HFF-Myc (cell line): ENCODE data around the gene IL15RA.

Experiments used
- DNase-seq: peaks from one replicate; pipeline ENCODE4 v3.0.0-alpha.2; 2011; ENCODE audit warnings: low read depth; ENCODE audit errors: extremely low read depth
- H3K4me3 ChIP-seq: replicated peaks from 2 replicates; pipeline ENCODE4 v1.5.1; 2011; ENCODE audit warnings: low read depth, mild to moderate bottlenecking, control low read depth, low read length
- TF ChIP-seq, protein P1 (sequence below): IDR thresholded peaks from 2 replicates; pipeline ENCODE4 v1.5.1; 2012; ENCODE audit warnings: mild to moderate bottlenecking, low read depth, low read length, control low read depth; ENCODE audit errors: missing control alignments

The IL15RA gene

DNA sequence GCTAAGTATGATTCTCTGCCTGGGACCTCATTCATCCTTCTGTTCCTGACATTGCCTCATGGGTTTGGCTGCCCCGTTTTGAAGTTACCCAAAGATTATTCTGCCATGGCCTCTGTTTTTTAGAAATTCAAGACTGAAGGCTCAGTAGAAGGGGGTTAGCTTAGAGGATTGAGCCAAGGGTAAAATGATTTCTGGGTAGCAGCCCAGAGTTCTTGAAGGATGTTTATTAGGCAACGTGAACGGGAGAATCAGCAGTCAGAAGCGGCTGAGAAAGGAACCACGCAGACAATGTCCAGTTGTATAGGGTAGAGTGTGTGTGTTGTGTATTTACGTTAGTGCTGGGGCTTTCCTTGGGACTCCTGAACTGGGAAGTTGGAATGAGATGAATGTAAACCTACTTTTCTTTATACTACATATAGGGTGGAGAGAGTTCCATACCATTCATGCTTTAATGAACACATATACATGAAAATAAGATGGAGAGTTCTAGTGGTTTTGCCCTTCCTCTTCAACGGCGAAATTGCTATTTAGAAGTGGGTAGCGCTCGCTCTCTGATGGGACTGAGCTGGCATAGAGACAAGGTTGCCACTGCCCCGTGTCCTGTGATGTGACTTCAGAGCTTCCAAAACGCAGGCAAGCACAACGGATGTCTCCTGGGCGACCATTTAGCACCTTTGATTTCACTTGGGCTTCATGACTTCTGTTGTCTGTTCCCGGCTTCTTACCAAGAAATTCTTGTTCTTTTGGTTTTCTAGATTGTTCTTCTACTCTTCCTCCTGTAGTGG lies 35.0 kb upstream of the IL15RA start:
- no peak for DNase-seq
- no peak overlapping the region for H3K4me3 ChIP-seq
- TF ChIP-seq, protein P1, sequence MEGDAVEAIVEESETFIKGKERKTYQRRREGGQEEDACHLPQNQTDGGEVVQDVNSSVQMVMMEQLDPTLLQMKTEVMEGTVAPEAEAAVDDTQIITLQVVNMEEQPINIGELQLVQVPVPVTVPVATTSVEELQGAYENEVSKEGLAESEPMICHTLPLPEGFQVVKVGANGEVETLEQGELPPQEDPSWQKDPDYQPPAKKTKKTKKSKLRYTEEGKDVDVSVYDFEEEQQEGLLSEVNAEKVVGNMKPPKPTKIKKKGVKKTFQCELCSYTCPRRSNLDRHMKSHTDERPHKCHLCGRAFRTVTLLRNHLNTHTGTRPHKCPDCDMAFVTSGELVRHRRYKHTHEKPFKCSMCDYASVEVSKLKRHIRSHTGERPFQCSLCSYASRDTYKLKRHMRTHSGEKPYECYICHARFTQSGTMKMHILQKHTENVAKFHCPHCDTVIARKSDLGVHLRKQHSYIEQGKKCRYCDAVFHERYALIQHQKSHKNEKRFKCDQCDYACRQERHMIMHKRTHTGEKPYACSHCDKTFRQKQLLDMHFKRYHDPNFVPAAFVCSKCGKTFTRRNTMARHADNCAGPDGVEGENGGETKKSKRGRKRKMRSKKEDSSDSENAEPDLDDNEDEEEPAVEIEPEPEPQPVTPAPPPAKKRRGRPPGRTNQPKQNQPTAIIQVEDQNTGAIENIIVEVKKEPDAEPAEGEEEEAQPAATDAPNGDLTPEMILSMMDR, result no peak

DNA sequence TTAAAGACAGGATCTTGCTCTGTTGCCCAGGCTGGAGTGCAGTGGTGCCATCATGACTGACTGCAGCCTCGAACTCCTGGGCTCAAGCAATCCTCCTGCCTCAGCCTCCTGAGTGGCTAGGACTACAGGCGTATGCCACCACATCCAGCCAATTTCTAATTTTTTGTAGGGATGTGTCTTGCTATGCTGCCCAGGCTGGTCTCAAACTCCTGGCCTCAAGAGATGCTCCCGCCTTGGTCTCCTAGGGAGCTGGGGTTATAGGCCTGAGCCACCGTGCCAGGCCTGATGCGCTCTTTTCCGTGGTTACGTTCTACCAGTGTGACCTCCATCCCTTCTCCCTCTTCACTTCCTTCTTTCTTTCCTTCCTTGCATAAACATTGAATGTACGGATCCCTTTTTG lies 34.2 kb upstream of the IL15RA start:
- no peak overlapping the region for H3K4me3 ChIP-seq
- TF ChIP-seq, protein P1, result no peak
- DNase-seq, result no peak

DNA sequence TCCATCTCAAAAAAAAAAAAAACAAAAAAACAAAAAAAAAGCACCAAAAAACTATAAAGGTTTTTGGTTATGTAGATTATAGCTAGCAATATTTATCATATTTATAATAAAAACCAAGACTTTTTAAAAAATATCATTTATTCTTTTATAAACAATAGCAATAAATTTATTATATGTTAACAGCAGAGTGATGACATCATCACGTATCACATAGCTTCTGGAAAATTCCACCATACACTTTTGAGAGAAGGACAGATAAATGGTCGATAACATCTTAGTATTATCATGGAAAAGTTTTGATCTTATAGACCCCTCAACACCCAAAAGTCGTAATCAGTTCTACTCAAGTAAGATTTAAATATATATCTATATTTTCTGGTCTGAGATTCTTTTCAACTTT lies 33.2 kb upstream of the IL15RA start:
- DNase-seq, result no peak
- no peak overlapping the region for H3K4me3 ChIP-seq
- TF ChIP-seq, protein P1, result no peak

DNA sequence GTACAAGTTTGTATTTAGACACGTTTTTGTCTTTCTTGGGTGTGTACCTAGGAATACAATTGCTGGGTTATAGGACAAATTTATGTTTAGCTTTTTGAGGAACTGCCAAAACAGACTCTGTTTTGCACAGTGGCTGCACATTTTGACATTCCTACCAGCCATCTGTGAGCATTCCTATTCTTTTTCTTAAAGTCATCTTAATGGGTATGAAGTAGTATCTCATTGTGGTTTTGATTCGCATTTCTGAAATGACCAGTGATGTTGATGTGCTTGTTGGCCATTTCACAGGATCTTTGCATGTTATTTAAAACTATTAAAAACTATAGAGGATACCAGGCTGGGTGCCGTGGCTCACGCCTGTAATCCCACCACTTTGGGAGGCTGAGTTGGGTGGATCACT lies 32.6 kb upstream of the IL15RA start:
- no peak for DNase-seq
- TF ChIP-seq, protein P1, result no peak
- no peak overlapping the region for H3K4me3 ChIP-seq

DNA sequence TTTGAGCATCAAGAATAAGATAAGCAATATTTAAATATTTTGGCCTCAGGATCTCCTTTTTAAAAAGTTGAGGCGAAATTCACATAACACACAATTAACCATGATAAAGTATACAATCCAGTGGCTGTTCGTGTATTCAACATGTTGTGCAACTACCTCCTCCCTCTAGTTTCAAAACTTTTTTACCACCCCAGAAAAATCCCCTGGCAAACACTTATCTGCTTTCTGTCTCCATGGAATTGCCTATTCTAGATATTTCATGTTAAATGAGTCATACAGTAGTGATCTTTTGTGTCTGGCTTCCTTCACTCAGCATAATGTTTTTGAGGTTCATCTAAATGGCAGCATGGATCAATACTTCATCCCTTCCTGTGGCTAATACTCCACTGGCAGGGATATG lies 31.8 kb upstream of the IL15RA start:
- TF ChIP-seq, protein P1, result no peak
- H3K4me3 ChIP-seq, result no peak overlapping the region
- DNase-seq, result no peak

DNA sequence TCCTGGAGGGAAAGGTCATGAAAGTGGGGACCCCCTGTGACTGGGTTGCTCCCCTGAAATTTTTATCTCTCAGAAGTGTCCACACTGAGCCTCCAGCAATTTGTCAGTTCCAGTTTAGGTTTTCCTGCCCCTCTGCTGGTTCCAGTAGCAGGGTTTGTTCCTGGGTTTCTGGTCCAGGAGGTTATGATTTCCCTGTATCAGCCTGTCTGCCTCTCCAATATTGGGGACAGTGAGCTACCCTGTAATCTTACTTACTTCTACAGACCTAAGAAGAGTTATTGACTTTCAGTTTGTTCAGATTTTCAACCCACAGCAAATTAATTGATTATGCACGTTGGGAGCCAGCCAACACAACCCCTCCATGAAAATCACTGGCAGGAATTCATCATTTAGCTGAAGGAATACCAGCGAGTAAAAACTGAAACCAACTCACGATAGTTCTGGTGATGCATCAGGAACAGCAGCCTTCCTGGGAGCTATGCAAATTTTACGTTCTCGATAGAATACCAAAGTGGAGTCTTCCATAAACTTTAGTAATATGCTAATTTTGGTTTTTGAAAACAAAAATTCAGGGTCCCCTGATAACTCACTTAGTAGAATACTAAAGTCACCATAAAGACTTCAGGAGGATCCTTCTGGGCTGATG lies 31.3 kb upstream of the IL15RA start:
- TF ChIP-seq, protein P1, result no peak
- H3K4me3 ChIP-seq, result no peak overlapping the region
- DNase-seq, result no peak
